Measurements from ENCODE around the gene MARCHF4.

Gene MARCHF4

DNA sequence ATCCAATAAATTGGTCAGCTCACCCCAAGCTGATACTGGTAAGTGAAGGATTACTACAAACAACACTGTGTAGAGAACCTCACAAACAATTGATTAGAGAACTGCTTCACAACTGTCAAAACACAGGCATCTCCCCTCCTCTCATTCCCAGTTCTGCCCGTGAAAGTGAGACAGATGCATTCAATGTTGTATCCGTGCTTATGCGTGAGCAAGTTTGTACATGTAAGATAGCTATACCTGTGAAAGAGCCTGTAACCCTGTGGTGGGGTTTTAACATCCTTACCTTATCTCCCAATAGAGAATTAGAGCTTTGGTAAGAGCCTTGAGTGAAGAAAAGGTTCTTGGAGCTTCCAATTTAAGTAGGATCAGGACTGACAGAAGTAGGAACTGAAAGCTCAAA, 9.1 kb downstream of the MARCHF4 start:
- H3K9me3 ChIP-seq (replicated peaks in 1 of 11): no peaks in the 10 kb centered on the region
- H3K4me2 ChIP-seq: no peak overlapping the region
- H4K20me1 ChIP-seq: no peaks in the 10 kb centered on the region
- H3K4me1 ChIP-seq: no peaks in the 10 kb centered on the region
- no peak overlapping the region for H3K4me3 ChIP-seq
- TF ChIP-seq Cebpa-rat (IDR thresholded peaks at IDR 0.05): no peak
- no peak overlapping the region for H3K9ac ChIP-seq
- no peaks in the 10 kb centered on the region for H3K36me3 ChIP-seq
- no peak overlapping the region for H3K27ac ChIP-seq
- peaks cover 0 to 4% (median 0%) of the 10 kb centered on the region in 11 experiments; a peak in 2 of 22 replicates for H3K27me3 ChIP-seq

DNA sequence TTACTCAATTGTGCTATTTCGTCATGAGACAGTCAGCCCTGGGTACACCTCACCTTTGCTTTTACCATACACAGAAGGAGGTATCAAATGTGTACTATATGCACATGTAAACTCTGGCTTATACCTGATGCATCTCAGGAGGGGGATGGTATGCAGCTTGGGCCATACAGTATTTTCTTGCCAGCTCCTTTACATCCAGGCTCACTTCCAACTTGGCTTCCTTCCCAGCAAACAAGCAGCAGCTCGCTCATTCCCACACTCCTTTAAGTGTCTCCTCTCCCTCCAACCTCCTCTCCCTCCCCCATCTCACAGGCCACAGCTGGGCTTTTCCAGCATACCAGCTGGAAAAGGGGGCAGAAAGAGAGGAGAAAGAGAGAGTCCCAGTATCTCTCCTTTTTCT, 9.6 kb downstream of the MARCHF4 start:
- H3K4me3 ChIP-seq: no peak overlapping the region
- no peaks in the 10 kb centered on the region for H3K36me3 ChIP-seq
- H3K4me1 ChIP-seq: no peaks in the 10 kb centered on the region
- no peak overlapping the region for H3K4me2 ChIP-seq
- no peaks in the 10 kb centered on the region; a peak in 1 of 22 replicates for H3K27me3 ChIP-seq
- no peak overlapping the region for H3K9ac ChIP-seq
- H4K20me1 ChIP-seq: no peaks in the 10 kb centered on the region
- H3K27ac ChIP-seq: no peak overlapping the region
- TF ChIP-seq Cebpa-rat (IDR thresholded peaks at IDR 0.05): no peak
- H3K9me3 ChIP-seq (replicated peaks in 1 of 11): no peaks in the 10 kb centered on the region

GRCh38 chr2:216355711-216356110, 16.6 kb downstream of the MARCHF4 start:
- no peak overlapping the region for H3K4me3 ChIP-seq
- no peaks in the 10 kb centered on the region for H3K27me3 ChIP-seq
- no peak overlapping the region for H3K27ac ChIP-seq
- no peak for TF ChIP-seq Cebpa-rat (IDR thresholded peaks at IDR 0.05)
- H3K4me2 ChIP-seq: no peak overlapping the region
- H3K36me3 ChIP-seq: no peaks in the 10 kb centered on the region
- H3K4me1 ChIP-seq: peaks cover 17 to 38% (median 29%) of the 10 kb centered on the region in 10 experiments
- H4K20me1 ChIP-seq: no peaks in the 10 kb centered on the region
- no peaks in the 10 kb centered on the region for H3K9me3 ChIP-seq (replicated peaks in 1 of 11)
- no peak overlapping the region for H3K9ac ChIP-seq

- no peak overlapping the region for H3K27ac ChIP-seq
- H3K4me2 ChIP-seq: peak overlapping the region in 8 of 11 experiments; percentile 54 to 74 (median 68); a peak in 17 of 22 replicates
These were observed 18.0 kb downstream of the MARCHF4 start for GRCh38 chr2:216354306-216354705.

GRCh38 chr2:216352653-216353270, 19.5 kb downstream of the MARCHF4 start:
- Histone ChIP-seq H4K20me1 (no peaks in the 10 kb centered on the region), H3K36me3 (no peaks in the 10 kb centered on the region), H3K4me1 (peaks cover 22 to 39% (median 31%) of the 10 kb centered on the region in 10 experiments), H3K27me3 (no peaks in the 10 kb centered on the region), H3K27ac (peak overlapping the region in 3 of 11 experiments; percentile 1 to 41 (median 14); a peak in 5 of 22 replicates), H3K4me2 (peak overlapping the region; percentile 23 to 74 (median 68); a peak in 21 of 22 replicates), H3K9ac (no peak overlapping the region), H3K9me3 (replicated peaks in 1 of 11) (no peaks in the 10 kb centered on the region), H3K4me3 (no peak overlapping the region)
- TF ChIP-seq Cebpa-rat (IDR thresholded peaks at IDR 0.05): no peak

More at GRCh38 chr2:216354306-216354705, 18.0 kb downstream of the MARCHF4 start:
- Histone ChIP-seq H3K9me3 (replicated peaks in 1 of 11) (no peaks in the 10 kb centered on the region), H3K4me1 (peaks cover 22 to 39% (median 31%) of the 10 kb centered on the region in 10 experiments), H3K27me3 (no peaks in the 10 kb centered on the region), H4K20me1 (no peaks in the 10 kb centered on the region), H3K36me3 (no peaks in the 10 kb centered on the region), H3K9ac (no peak overlapping the region), H3K4me3 (no peak overlapping the region)
- TF ChIP-seq Cebpa-rat (IDR thresholded peaks at IDR 0.05): no peak

DNA sequence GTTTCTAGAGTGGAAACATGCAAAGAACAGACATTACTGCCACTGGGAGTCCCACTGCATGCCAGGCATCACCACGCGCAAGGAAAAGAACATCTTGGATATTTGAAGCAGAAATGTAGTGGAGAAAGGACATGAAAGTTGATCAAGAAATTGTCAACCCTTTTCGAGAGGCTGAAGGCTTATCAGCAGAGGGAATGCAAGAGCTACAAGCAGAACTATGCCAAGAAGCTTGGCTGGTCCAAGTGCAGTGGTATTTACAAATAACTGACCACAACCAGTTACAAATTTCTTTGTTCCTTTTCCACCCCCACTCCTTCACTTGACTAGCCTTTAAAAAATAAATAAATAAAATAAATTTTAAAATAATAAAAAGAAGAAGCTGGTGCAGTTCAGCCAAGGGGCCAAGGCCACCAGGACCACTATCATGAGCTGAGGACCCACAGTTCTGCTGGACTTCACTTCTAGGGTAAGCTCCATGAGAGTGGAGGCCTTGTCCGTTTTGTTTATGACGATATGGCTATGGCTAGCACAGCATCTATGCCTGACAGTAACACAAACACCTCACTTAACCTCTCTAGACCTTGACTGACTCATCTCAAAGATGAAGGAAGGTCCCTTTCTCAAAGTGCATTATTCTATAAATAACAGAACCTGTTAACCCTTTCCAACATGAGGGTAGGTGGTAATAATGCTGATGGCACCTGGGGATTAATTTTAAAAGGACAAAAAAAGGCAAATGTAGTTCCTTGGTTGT, 20.9 kb downstream of the MARCHF4 start:
- H3K4me1 ChIP-seq: peaks cover 30 to 50% (median 40%) of the 10 kb centered on the region in 10 experiments
- H4K20me1 ChIP-seq: no peaks in the 10 kb centered on the region
- H3K9ac ChIP-seq: no peak overlapping the region

DNA sequence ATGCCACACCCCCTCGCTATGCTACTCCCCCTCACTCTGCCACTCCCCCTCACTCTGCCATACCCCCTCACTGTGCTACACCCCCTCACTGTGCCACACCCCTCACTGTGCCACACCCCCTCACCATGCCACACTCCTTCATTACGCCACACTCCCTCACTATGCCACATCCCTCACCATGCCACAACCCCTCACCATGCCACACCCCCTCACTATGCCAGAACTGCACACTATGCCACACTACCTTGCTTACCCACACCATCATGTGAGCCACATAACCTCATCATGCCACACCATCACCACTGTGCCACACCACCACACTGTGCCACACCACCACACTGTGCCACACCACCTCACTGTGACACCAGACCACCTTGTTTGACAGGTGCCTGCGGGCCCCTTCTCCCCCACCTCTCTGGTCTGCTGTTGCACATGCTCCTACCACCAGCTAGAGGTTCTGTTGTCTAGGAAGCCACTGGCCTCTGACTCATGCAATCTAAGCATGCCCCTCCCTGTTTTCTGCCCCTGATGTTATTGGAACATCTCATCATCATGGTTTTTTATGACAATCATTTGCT, 22.0 kb downstream of the MARCHF4 start:
- H3K9me3 ChIP-seq (replicated peaks in 1 of 11): no peaks in the 10 kb centered on the region
- H4K20me1 ChIP-seq: no peaks in the 10 kb centered on the region
- no peaks in the 10 kb centered on the region for H3K27me3 ChIP-seq
- no peak overlapping the region for H3K9ac ChIP-seq
- no peak overlapping the region for H3K27ac ChIP-seq
- H3K4me2 ChIP-seq: no peak overlapping the region
- H3K4me1 ChIP-seq: peaks cover 30 to 50% (median 40%) of the 10 kb centered on the region in 10 experiments
- no peak overlapping the region for H3K4me3 ChIP-seq
- no peaks in the 10 kb centered on the region for H3K36me3 ChIP-seq
- TF ChIP-seq Cebpa-rat (IDR thresholded peaks at IDR 0.05): no peak

More for the DNA sequence above, 20.9 kb downstream of the MARCHF4 start:
- H3K27ac ChIP-seq: no peak overlapping the region
- H3K4me3 ChIP-seq: no peak overlapping the region
- peak overlapping the region in 6 of 11 experiments; percentile 54 to 74 (median 68); a peak in 5 of 22 replicates for H3K4me2 ChIP-seq
- no peaks in the 10 kb centered on the region for H3K27me3 ChIP-seq
- H3K36me3 ChIP-seq: no peaks in the 10 kb centered on the region
- H3K9me3 ChIP-seq (replicated peaks in 1 of 11): no peaks in the 10 kb centered on the region
- TF ChIP-seq Cebpa-rat (IDR thresholded peaks at IDR 0.05): no peak

- no peak overlapping the region for H3K9ac ChIP-seq
- no peaks in the 10 kb centered on the region for H4K20me1 ChIP-seq
- no peak overlapping the region for H3K27ac ChIP-seq
- no peak for TF ChIP-seq Cebpa-rat (IDR thresholded peaks at IDR 0.05)
- peaks cover 35 to 47% (median 38%) of the 10 kb centered on the region in 10 experiments for H3K4me1 ChIP-seq
- no peak overlapping the region for H3K4me3 ChIP-seq
- no peaks in the 10 kb centered on the region for H3K36me3 ChIP-seq
- no peaks in the 10 kb centered on the region for H3K27me3 ChIP-seq
- H3K9me3 ChIP-seq (replicated peaks in 1 of 11): no peaks in the 10 kb centered on the region
- no peak overlapping the region for H3K4me2 ChIP-seq
These were observed 22.9 kb downstream of the MARCHF4 start for GRCh38 chr2:216349366-216349765.

GRCh38 chr2:216348756-216349308, 23.5 kb downstream of the MARCHF4 start:
- no peaks in the 10 kb centered on the region for H3K27me3 ChIP-seq
- no peak overlapping the region for H3K4me2 ChIP-seq
- no peaks in the 10 kb centered on the region for H3K36me3 ChIP-seq
- H3K9ac ChIP-seq: no peak overlapping the region
- no peak for TF ChIP-seq Cebpa-rat (IDR thresholded peaks at IDR 0.05)
- no peaks in the 10 kb centered on the region for H3K9me3 ChIP-seq (replicated peaks in 1 of 11)
- no peaks in the 10 kb centered on the region for H4K20me1 ChIP-seq
- H3K4me3 ChIP-seq: no peak overlapping the region
- H3K4me1 ChIP-seq: peaks cover 30 to 43% (median 35%) of the 10 kb centered on the region in 10 experiments
- H3K27ac ChIP-seq: no peak overlapping the region
